GM12878 (cell line): ENCODE data around the gene LSMEM2. TPM values are rescaled to one million over a fixed set of nuclear protein-coding genes. Genes with fewer than 3 reads are reported as not detected.

ENCODE experiments used
- ATAC-seq: fragments of 200-7000 bp; cut with Tn5 transposase; 3 replicates; pipeline ENCODE4 v1.9.1; 2020; ENCODE audit warnings: mild to moderate bottlenecking, moderate library complexity
- BruUV-seq: library from RNA; stranded (reverse); fragments of 400-500 nt; replicated peaks from 2 replicates; lab custom pipeline; 2021; lab: Mats Ljungman, UMichigan
- CTCF ChIA-PET: fragments of 300-600 bp; sonication (Branson Sonifier 250); formaldehyde crosslinking; extraction: SDS; loops from one replicate; lab custom pipeline; 2021; ENCODE audit warnings: inconsistent platforms; lab: Yijun Ruan, JAX
- POLR2A ChIA-PET: fragments of 350-600 bp; formaldehyde crosslinking; extraction: SDS; loops from one replicate; lab custom pipeline; 2021; ENCODE audit warnings: inconsistent platforms; lab: Charles Lee
- RAD21 ChIA-PET: fragments of 300-600 bp; sonication (Branson Sonifier 250); formaldehyde crosslinking; loops from one replicate; lab custom pipeline; 2023; ENCODE audit warnings: antibody characterized with exemption; ENCODE audit not compliant: unreplicated experiment; lab: Charles Lee
- SMC1A ChIA-PET: fragments of 300-600 bp; sonication (Branson Sonifier 250); formaldehyde crosslinking; loops from one replicate; lab custom pipeline; 2023; ENCODE audit not compliant: unreplicated experiment, uncharacterized antibody; lab: Charles Lee
- DNase-seq: peaks from one replicate; pipeline ENCODE4 v3.0.0-alpha.2; 2011; ENCODE audit warnings: low read depth, low spot score
- FAIRE-seq: peaks from 3 replicates; lab custom pipeline; 2011; peaks lifted over from hg19 to GRCh38; lab: Jason Lieb, UNC
- H2AFZ ChIP-seq: 2 replicates; pipeline ENCODE4 v1.6.0; 2011; ENCODE audit warnings: low read depth, low read length, control low read depth; ENCODE audit not compliant: control insufficient read depth
- H3K27ac ChIP-seq: 2 replicates; pipeline ENCODE4 v1.5.1; 2011; ENCODE audit warnings: control low read depth; ENCODE audit not compliant: control insufficient read depth, insufficient read depth
- H3K27me3 ChIP-seq, 2 experiments: replicated peaks in 1 of 2; 2 replicates each; pipeline versions ENCODE4 v1.6.0 to v1.6.1; 2011; ENCODE audit warnings: low read length in 1 of 2; ENCODE audit not compliant: control insufficient read depth in 2 of 2, insufficient read depth in 2 of 2
- H3K36me3 ChIP-seq, 2 experiments: 2 replicates each; pipeline ENCODE4 v1.5.1; 2011; ENCODE audit warnings: low read length in 1 of 2; ENCODE audit not compliant: control insufficient read depth in 2 of 2, insufficient read depth in 2 of 2
- H3K4me1 ChIP-seq: 2 replicates; pipeline ENCODE4 v1.6.1; 2011; ENCODE audit warnings: mild to moderate bottlenecking, low read length, moderate library complexity, mixed read lengths; ENCODE audit not compliant: control insufficient read depth, insufficient read depth
- H3K4me2 ChIP-seq: 2 replicates; pipeline ENCODE4 v1.6.0; 2011; ENCODE audit warnings: control low read depth; ENCODE audit not compliant: control insufficient read depth, insufficient read depth
- H3K4me3 ChIP-seq: fragments of 200-600 bp; sonication (generic); 2 replicates; pipeline ENCODE4 v1.5.1; 2016
- H3K79me2 ChIP-seq: 2 replicates; pipeline ENCODE4 v1.6.0; 2011; ENCODE audit warnings: low read length; ENCODE audit not compliant: control insufficient read depth, insufficient read depth
- H3K9ac ChIP-seq: 2 replicates; pipeline ENCODE4 v1.8.0; 2011; ENCODE audit warnings: low read length, control low read depth, mixed read lengths; ENCODE audit not compliant: control insufficient read depth, insufficient read depth
- H3K9me3 ChIP-seq: replicated peaks from 3 replicates; pipeline ENCODE4 v1.5.1; 2011; ENCODE audit warnings: mild to moderate bottlenecking, low read length; ENCODE audit not compliant: control insufficient read depth, insufficient read depth
- H4K20me1 ChIP-seq: 2 replicates; pipeline ENCODE4 v1.6.0; 2011; ENCODE audit not compliant: control insufficient read depth, insufficient read depth
- JUND ChIP-seq: IDR thresholded peaks from 2 replicates; pipeline ENCODE4 v1.6.1; 2012; ENCODE audit warnings: low read depth, mild to moderate bottlenecking, low read length, improper control_type of control experiment, moderate library complexity
- PML ChIP-seq: IDR thresholded peaks from 2 replicates; pipeline ENCODE4 v1.6.1; 2012; ENCODE audit warnings: low read length, inconsistent platforms
- POLR2AphosphoS2 ChIP-seq: IDR thresholded peaks from 2 replicates; pipeline ENCODE4 v1.6.1; 2011; ENCODE audit warnings: low read depth, mild to moderate bottlenecking, low read length, improper control_type of control experiment, moderate library complexity
- SIX5 ChIP-seq: IDR thresholded peaks from 2 replicates; pipeline ENCODE4 v1.6.1; 2011; ENCODE audit warnings: mild to moderate bottlenecking, low read depth, low read length, moderate library complexity; ENCODE audit not compliant: severe bottlenecking
- WGBS: methylation state at CpG from one replicate; pipeline ENCODE4 v1.1.6; 2016; ENCODE audit warnings: low lambda C conversion rate; ENCODE audit not compliant: insufficient replicate concordance, insufficient coverage; ENCODE audit errors: missing lambda C conversion rate; 5-methylcytosine and 5-hydroxymethylcytosine counted together
- in situ Hi-C: fragments of 300-500 bp; cut with MboI; formaldehyde crosslinking; loops from 9 replicates; pipeline ENCODE4 v1.14.3; 2018; ENCODE audit warnings: mixed read lengths
- intact Hi-C: fragments of 100-400 bp; cut with micrococcal nuclease; formaldehyde crosslinking; loops from one replicate; pipeline ENCODE4 v1.14.2; 2022; ENCODE audit not compliant: unreplicated experiment
- polyA plus RNA-seq, 11 experiments: library from polyadenylated mRNA; depleted of rRNA in 4 of 11; unstranded in 6 of 11; stranded (reverse) in 5 of 11; fragments of >200 nt; fragmentation: Nextera tagmentation in 4 of 11; fragmentation: Illumina TruSeq in 1 of 11; extraction: Ambion mirVana in 4 of 11; extraction: Trizol in 1 of 11; gene quantifications; 1 replicate in 1 of 11; 2 replicates in 10 of 11; pipeline versions ENCODE4 v1.2.1 to v1.2.3, GENCODE V29; 2011 to 2016; ENCODE audit warnings: inconsistent platforms in 2 of 11, missing spikeins in 2 of 11, low read depth in 1 of 11
- total RNA-seq, 4 experiments: library from RNA; depleted of rRNA in 3 of 4; stranded (reverse); fragments of >200 nt in 3 of 4; fragmentation: Illumina TruSeq in 1 of 4; extraction: Trizol in 1 of 4; gene quantifications; 2 replicates each; pipeline versions ENCODE4 v1.2.1 to v1.2.3, GENCODE V29; 2013 to 2021
- TF ChIP-seq, protein P1 (sequence below): fragments of 450-650 bp; IDR thresholded peaks from 2 replicates; pipeline ENCODE4 v1.6.1; 2016; ENCODE audit warnings: mild to moderate bottlenecking, moderate library complexity, borderline replicate concordance
- TF ChIP-seq, protein P2 (sequence below): IDR thresholded peaks from 2 replicates; pipeline ENCODE4 v1.6.1; 2012; ENCODE audit warnings: low read depth, low read length, improper control_type of control experiment

The LSMEM2 gene
- total and polyA plus RNA-seq, 10 of the 15 experiments (the other 5 are each of a cell fraction or from before 2014, with no cell fraction given) = 0.17 TPM; not detected in 9

DNA sequence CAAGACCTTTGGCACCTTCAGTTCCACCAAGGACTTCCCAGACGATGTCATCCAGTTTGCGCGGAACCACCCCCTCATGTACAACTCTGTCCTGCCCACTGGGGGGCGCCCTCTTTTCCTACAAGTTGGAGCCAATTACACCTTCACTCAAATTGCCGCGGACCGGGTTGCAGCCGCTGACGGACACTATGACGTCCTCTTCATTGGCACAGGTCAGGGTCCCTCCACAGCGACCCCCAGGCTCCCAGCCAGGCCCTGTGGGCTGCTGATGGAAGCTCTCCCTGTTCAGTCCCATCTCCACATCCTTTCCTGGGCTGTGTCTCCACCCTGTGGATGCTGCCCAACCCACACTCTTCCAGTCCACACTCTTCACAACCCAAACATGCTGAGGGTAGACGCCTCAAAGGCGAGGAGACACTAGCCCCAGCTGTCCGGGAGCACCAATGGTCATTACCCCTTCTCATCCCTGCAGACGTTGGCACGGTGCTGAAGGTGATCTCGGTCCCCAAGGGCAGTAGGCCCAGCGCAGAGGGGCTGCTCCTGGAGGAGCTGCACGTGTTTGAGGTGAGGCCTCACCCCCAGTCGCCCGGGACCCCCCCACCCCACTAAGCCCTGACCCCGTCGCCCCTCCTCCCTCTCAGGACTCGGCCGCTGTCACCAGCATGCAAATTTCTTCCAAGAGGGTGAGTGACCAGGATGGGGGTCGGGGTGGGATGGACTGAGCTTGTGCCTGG, 4.3 kb upstream of the LSMEM2 start (continued):
- TF ChIP-seq, protein P1, sequence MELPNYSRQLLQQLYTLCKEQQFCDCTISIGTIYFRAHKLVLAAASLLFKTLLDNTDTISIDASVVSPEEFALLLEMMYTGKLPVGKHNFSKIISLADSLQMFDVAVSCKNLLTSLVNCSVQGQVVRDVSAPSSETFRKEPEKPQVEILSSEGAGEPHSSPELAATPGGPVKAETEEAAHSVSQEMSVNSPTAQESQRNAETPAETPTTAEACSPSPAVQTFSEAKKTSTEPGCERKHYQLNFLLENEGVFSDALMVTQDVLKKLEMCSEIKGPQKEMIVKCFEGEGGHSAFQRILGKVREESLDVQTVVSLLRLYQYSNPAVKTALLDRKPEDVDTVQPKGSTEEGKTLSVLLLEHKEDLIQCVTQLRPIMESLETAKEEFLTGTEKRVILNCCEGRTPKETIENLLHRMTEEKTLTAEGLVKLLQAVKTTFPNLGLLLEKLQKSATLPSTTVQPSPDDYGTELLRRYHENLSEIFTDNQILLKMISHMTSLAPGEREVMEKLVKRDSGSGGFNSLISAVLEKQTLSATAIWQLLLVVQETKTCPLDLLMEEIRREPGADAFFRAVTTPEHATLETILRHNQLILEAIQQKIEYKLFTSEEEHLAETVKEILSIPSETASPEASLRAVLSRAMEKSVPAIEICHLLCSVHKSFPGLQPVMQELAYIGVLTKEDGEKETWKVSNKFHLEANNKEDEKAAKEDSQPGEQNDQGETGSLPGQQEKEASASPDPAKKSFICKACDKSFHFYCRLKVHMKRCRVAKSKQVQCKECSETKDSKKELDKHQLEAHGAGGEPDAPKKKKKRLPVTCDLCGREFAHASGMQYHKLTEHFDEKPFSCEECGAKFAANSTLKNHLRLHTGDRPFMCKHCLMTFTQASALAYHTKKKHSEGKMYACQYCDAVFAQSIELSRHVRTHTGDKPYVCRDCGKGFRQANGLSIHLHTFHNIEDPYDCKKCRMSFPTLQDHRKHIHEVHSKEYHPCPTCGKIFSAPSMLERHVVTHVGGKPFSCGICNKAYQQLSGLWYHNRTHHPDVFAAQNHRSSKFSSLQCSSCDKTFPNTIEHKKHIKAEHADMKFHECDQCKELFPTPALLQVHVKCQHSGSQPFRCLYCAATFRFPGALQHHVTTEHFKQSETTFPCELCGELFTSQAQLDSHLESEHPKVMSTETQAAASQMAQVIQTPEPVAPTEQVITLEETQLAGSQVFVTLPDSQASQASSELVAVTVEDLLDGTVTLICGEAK = no peak
- no peak for TF ChIP-seq SIX5

DNA sequence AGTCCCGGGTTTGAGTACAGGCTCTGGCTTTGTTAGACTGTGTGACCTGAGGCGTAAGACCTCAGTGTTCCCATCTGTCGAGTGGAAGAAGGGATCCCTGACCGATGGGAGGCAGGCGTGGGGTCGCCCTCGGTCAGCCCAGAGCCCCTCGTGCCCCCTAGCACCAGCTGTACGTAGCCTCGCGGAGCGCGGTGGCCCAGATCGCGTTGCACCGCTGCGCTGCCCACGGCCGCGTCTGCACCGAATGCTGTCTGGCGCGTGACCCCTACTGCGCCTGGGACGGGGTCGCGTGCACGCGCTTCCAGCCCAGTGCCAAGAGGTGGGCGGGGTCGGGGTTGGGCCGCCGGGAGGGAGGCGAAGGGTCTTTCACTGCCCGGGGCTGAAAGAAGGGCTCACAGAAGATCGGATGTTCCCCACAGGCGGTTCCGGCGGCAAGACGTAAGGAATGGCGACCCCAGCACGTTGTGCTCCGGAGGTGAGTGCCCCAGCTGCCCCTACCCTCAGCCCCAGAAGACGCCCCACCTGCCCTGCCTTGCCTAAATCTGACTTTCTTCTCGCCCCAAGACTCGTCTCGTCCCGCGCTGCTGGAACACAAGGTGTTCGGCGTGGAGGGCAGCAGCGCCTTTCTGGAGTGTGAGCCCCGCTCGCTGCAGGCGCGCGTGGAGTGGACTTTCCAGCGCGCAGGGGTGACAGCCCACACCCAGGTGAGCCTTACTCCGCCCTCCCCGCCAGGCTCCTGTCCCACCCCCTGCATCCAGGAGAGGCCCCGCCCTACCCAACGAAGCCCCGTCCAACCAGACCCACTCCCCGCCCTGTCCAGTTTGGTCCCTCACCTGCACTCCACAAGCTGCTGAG, 3.5 kb upstream of the LSMEM2 start:
- H3K27me3 ChIP-seq = peaks cover 7 to 8% of the 10 kb centered on the region in 2 experiments; a peak in 3 of 4 replicates
- SMC1A ChIA-PET = interaction anchor here (0.8 kb wide), 1 partner anchor 15 kb away, joined by 3 read pairs; no protein-coding TSS in a partner anchor
- BruUV-seq = no TSS peak

More for the DNA sequence above, 3.5 kb upstream of the LSMEM2 start:
- Histone ChIP-seq H3K9ac (no peak overlapping the region), H3K36me3 (no peaks in the 10 kb centered on the region), H3K4me2 (no peak overlapping the region), H3K27ac (no peak overlapping the region), H2AFZ (no peak overlapping the region), H3K79me2 (no peaks in the 10 kb centered on the region), H3K9me3 (no peaks in the 10 kb centered on the region), H3K4me3 (no peak overlapping the region), H3K4me1 (peaks cover 6% of the 10 kb centered on the region), H4K20me1 (no peaks in the 10 kb centered on the region)
- WGBS = 10% methylated on average over 60 of the region's 65 CpGs
- intact Hi-C loops (no loop called here), in situ Hi-C loops (no loop called here)
- CTCF ChIA-PET = interaction anchor here (1.0 to 1.4 kb wide), 6 partner anchors 13 to 50 kb away, joined by 3 to 5 read pairs (median 4); partner anchors contain the start of gene GNAI2
- POLR2A ChIA-PET = no interaction called here
- DNase-seq (no peak), FAIRE-seq (no peak), ATAC-seq (no peak)
- RAD21 ChIA-PET = interaction anchor here (0.6 kb wide), 3 partner anchors 46 to 336 kb away, joined by 3 to 6 read pairs (median 3); no protein-coding TSS in a partner anchor
- TF ChIP-seq JUND (no peak), POLR2AphosphoS2 (no peak), PML (no peak)
- TF ChIP-seq, protein P2, sequence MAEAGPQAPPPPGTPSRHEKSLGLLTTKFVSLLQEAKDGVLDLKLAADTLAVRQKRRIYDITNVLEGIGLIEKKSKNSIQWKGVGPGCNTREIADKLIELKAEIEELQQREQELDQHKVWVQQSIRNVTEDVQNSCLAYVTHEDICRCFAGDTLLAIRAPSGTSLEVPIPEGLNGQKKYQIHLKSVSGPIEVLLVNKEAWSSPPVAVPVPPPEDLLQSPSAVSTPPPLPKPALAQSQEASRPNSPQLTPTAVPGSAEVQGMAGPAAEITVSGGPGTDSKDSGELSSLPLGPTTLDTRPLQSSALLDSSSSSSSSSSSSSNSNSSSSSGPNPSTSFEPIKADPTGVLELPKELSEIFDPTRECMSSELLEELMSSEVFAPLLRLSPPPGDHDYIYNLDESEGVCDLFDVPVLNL = no peak
